Endodermal cell (in vitro differentiated cells): Measurements from ENCODE around the gene ACADS. TPM values are rescaled to one million over a fixed set of nuclear protein-coding genes. Genes with fewer than 3 reads are reported as not detected.

ENCODE experiments used
- DNase-seq: peaks from one replicate; pipeline ENCODE4 v3.0.0-alpha.2; 2017
- H3K27ac ChIP-seq: 2 replicates; pipeline ENCODE4 v1.5.1; 2013; ENCODE audit warnings: mild to moderate bottlenecking, low read depth, low read length, moderate library complexity
- H3K27me3 ChIP-seq: 2 replicates; pipeline ENCODE4 v1.6.1; 2013; ENCODE audit warnings: mild to moderate bottlenecking, low read length, moderate library complexity; ENCODE audit not compliant: insufficient read depth, control insufficient read depth, poor library complexity, severe bottlenecking
- H3K36me3 ChIP-seq: 2 replicates; pipeline ENCODE4 v1.7.0; 2013; ENCODE audit warnings: mild to moderate bottlenecking, low read length, moderate library complexity; ENCODE audit not compliant: control insufficient read depth, insufficient read depth
- H3K4me1 ChIP-seq: one replicate; pipeline ENCODE4 v1.7.0; 2013; ENCODE audit warnings: low read length; ENCODE audit not compliant: control insufficient read depth, insufficient read depth
- H3K4me3 ChIP-seq: 2 replicates; pipeline ENCODE4 v1.5.1; 2013; ENCODE audit warnings: mild to moderate bottlenecking, low read length, moderate library complexity
- H3K9ac ChIP-seq: 2 replicates; pipeline ENCODE4 v1.6.1; 2013; ENCODE audit warnings: mild to moderate bottlenecking, low read length, moderate library complexity; ENCODE audit not compliant: poor library complexity, severe bottlenecking; ENCODE audit errors: extremely low read depth
- H3K9me3 ChIP-seq: 2 replicates; pipeline ENCODE4 v1.6.1; 2013; ENCODE audit warnings: mild to moderate bottlenecking, low read length, moderate library complexity; ENCODE audit not compliant: control insufficient read depth
- H3K27ac Mint-ChIP-seq: 2 replicates; pipeline ENCODE4 v1.8.0; 2020; ENCODE audit warnings: mixed read lengths
- H3K27me3 Mint-ChIP-seq: 2 replicates; pipeline ENCODE4 v1.8.0; 2021; ENCODE audit warnings: mild to moderate bottlenecking, mixed read lengths; ENCODE audit not compliant: insufficient read depth
- H3K36me3 Mint-ChIP-seq: 2 replicates; pipeline ENCODE4 v1.8.0; 2020; ENCODE audit warnings: low read depth, mixed read lengths
- H3K4me1 Mint-ChIP-seq: 2 replicates; pipeline ENCODE4 v1.8.0; 2020; ENCODE audit warnings: mixed read lengths
- H3K4me3 Mint-ChIP-seq: 2 replicates; pipeline ENCODE4 v1.8.0; 2020; ENCODE audit warnings: mild to moderate bottlenecking, moderate library complexity, mixed read lengths
- H3K9me3 Mint-ChIP-seq: 2 replicates; pipeline ENCODE4 v1.8.0; 2020; ENCODE audit warnings: mild to moderate bottlenecking, mixed read lengths
- CTCF ChIP-seq: fragments of 200-600 bp; sonication (generic); conservative IDR thresholded peaks from 2 replicates; pipeline ENCODE4 v1.5.0; 2021; ENCODE audit warnings: antibody characterized with exemption, mild to moderate bottlenecking
- whole genome bisulfite sequencing, 2 experiments: methylation state at CpG; one replicate each; pipeline versions ENCODE4 v1.1.5 to v1.1.7; 2013; ENCODE audit warnings: missing lambda C conversion rate in 2 of 2, mixed read lengths in 1 of 2; ENCODE audit not compliant: insufficient coverage in 1 of 2, insufficient read length in 1 of 2; 5-methylcytosine and 5-hydroxymethylcytosine counted together
- total RNA-seq, 2 donors: library from RNA; stranded (reverse); fragmentation: NEBNext Ultra II Directional in 1 of 2; extraction: Animal tissue kit (Norgen Biotek cat#: 25700) in 1 of 2; gene quantifications; 2 replicates in 1 of 2; 3 replicates in 1 of 2; pipeline ENCODE4 v1.2.1, GENCODE V29; 2021

ACADS gene
- total RNA-seq, 2 donors from 2014 or later, result 8.0 to 9.2 TPM

DNA sequence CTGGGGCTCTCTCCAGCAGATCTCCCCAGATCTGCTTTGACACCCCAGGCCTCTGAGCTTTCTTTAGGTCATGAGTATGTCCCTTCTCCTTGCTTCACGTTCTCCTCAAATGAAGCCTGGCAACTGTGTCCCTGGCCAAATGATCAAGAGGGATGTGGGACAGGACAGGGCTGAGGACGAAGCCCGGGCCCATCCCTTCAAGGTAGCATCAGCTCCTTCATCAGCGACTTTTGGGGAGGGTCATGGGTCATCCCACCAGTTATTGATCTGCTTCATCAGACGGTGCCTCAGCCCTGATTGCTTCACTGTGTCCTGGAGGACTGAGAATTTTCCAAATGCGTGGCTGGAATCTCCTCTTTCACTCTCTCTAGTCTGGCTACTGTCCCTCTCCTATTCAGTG is 32.3 kb downstream of the ACADS start:
- H3K9me3 Mint-ChIP-seq, result peaks cover 15% of the 10 kb centered on the region
- H3K9ac ChIP-seq, result no peak overlapping the region
- peaks cover 10% of the 10 kb centered on the region for H3K36me3 ChIP-seq
- H3K27me3 ChIP-seq, result no peaks in the 10 kb centered on the region
- H3K4me1 Mint-ChIP-seq, result peaks cover 6% of the 10 kb centered on the region
- no peak overlapping the region for H3K4me3 ChIP-seq
- H3K9me3 ChIP-seq, result peaks cover 7% of the 10 kb centered on the region
- 90 to 98% methylated on average over 6 of the region's 6 CpGs for WGBS, 2 experiments
- H3K27me3 Mint-ChIP-seq, result peaks cover 3% of the 10 kb centered on the region
- DNase-seq, result no peak
- H3K36me3 Mint-ChIP-seq, result peaks cover 21% of the 10 kb centered on the region
- no peak overlapping the region for H3K27ac Mint-ChIP-seq
- TF ChIP-seq CTCF, result no peak
- no peak overlapping the region for H3K4me3 Mint-ChIP-seq
- no peaks in the 10 kb centered on the region for H3K4me1 ChIP-seq
- no peak overlapping the region for H3K27ac ChIP-seq

GRCh38 chr12:120758798-120759590 is 33.4 kb downstream of the ACADS start:
- H3K27ac Mint-ChIP-seq, result no peak overlapping the region
- Histone ChIP-seq H3K27ac (no peak overlapping the region), H3K36me3 (peaks cover 18% of the 10 kb centered on the region), H3K9me3 (peaks cover 7% of the 10 kb centered on the region), H3K27me3 (no peaks in the 10 kb centered on the region), H3K4me1 (no peaks in the 10 kb centered on the region), H3K9ac (no peak overlapping the region), H3K4me3 (no peak overlapping the region)
- H3K27me3 Mint-ChIP-seq, result peaks cover 3% of the 10 kb centered on the region
- 91 to 94% methylated on average over 5 to 7 of the region's 7 CpGs for WGBS, 2 experiments
- peaks cover 24% of the 10 kb centered on the region for H3K36me3 Mint-ChIP-seq
- peaks cover 6% of the 10 kb centered on the region for H3K4me1 Mint-ChIP-seq
- TF ChIP-seq CTCF, result peak; percentile 14
- DNase-seq, result no peak
- no peak overlapping the region for H3K4me3 Mint-ChIP-seq
- H3K9me3 Mint-ChIP-seq, result peaks cover 12% of the 10 kb centered on the region

- Mint-ChIP-seq H3K27me3 (peaks cover 2% of the 10 kb centered on the region), H3K4me1 (peaks cover 6% of the 10 kb centered on the region), H3K27ac (no peak overlapping the region), H3K9me3 (peaks cover 8% of the 10 kb centered on the region), H3K4me3 (no peak overlapping the region), H3K36me3 (peaks cover 30% of the 10 kb centered on the region)
- H3K36me3 ChIP-seq, result peaks cover 26% of the 10 kb centered on the region
- WGBS, 2 experiments, result 90 to 95% methylated on average over 19 to 26 of the region's 27 CpGs
- H3K4me1 ChIP-seq, result no peaks in the 10 kb centered on the region
- no peak overlapping the region for H3K27ac ChIP-seq
- no peak for TF ChIP-seq CTCF
- H3K27me3 ChIP-seq, result no peaks in the 10 kb centered on the region
- no peak overlapping the region for H3K4me3 ChIP-seq
- no peak overlapping the region for H3K9ac ChIP-seq
- no peak for DNase-seq
- H3K9me3 ChIP-seq, result peaks cover 7% of the 10 kb centered on the region
These were observed 34.1 kb downstream of the ACADS start for GRCh38 chr12:120759591-120760348.
